HepG2 (cell line): ENCODE data around the gene FRMD5. TPM values are rescaled to one million over a fixed set of nuclear protein-coding genes. Genes with fewer than 3 reads are reported as not detected.

ENCODE experiments used
- ATAC-seq: fragments of 200-7000 bp; cut with Tn5 transposase; 3 replicates; pipeline ENCODE4 v1.9.1; 2020; ENCODE audit warnings: mild to moderate bottlenecking, moderate library complexity
- BruUV-seq: library from RNA; stranded (reverse); fragments of 400-500 nt; replicated peaks from 2 replicates; lab custom pipeline; 2021; lab: Mats Ljungman, UMichigan
- CTCF ChIA-PET: fragments of 300-600 bp; formaldehyde crosslinking; extraction: SDS; loops from one replicate; lab custom pipeline; 2021; ENCODE audit warnings: low total read pairs, inconsistent platforms, low intra/inter-chr PET ratio; lab: Yijun Ruan, JAX
- POLR2A ChIA-PET: fragments of 350-600 bp; sonication (Branson Sonifier 250); formaldehyde crosslinking; loops from one replicate; lab custom pipeline; 2020; ENCODE audit warnings: antibody characterized with exemption, inconsistent platforms; lab: Yijun Ruan, JAX
- DNase-seq: peaks from one replicate; pipeline ENCODE4 v3.0.0-alpha.2; 2015; ENCODE audit warnings: low spot score
- FAIRE-seq: peaks from 3 replicates; lab custom pipeline; 2011; peaks lifted over from hg19 to GRCh38; lab: Jason Lieb, UNC
- H2AFZ ChIP-seq: one replicate; pipeline ENCODE4 v1.6.1; 2011; ENCODE audit warnings: low read length, inconsistent platforms
- H3K27ac ChIP-seq: fragments of 300-600 bp; 3 replicates; pipeline ENCODE4 v1.8.0; 2011; ENCODE audit warnings: mixed run types, mild to moderate bottlenecking, mixed read lengths, low read length, inconsistent platforms; ENCODE audit not compliant: insufficient read depth; ENCODE audit errors: extremely low read length
- H3K27me3 ChIP-seq, 2 experiments: fragments of 200-600 bp in 1 of 2; 2 replicates in 1 of 2; 3 replicates in 1 of 2; pipeline versions ENCODE4 v1.6.0 to v1.8.0; 2011; ENCODE audit warnings: low read length in 2 of 2, mild to moderate bottlenecking in 2 of 2, moderate library complexity in 2 of 2, inconsistent platforms in 1 of 2; ENCODE audit not compliant: insufficient read depth in 2 of 2, control insufficient read depth in 1 of 2
- H3K36me3 ChIP-seq, 2 experiments: fragments of 200-600 bp in 1 of 2; replicated peaks in 1 of 2; 2 replicates in 1 of 2; 3 replicates in 1 of 2; pipeline versions ENCODE4 v1.5.1 to v1.8.0; 2011; ENCODE audit warnings: low read length in 2 of 2, inconsistent platforms in 1 of 2; ENCODE audit not compliant: insufficient read depth in 2 of 2, control insufficient read depth in 1 of 2
- H3K4me1 ChIP-seq: 2 replicates; pipeline ENCODE4 v1.5.1; 2012; ENCODE audit warnings: low read length, inconsistent platforms; ENCODE audit not compliant: insufficient read depth
- H3K4me2 ChIP-seq: 2 replicates; pipeline ENCODE4 v1.6.0; 2011; ENCODE audit warnings: low read depth, low read length, inconsistent platforms
- H3K4me3 ChIP-seq, 3 experiments: fragments of 200-600 bp in 1 of 3; sonication (generic), shearing (Covaris generic) in 1 of 3; replicated peaks in 1 of 3; 2 replicates each; pipeline ENCODE4 v1.5.1; 2011 to 2016; ENCODE audit warnings: low read length in 3 of 3, inconsistent platforms in 2 of 3, low read depth in 2 of 3, mild to moderate bottlenecking in 2 of 3, control low read depth in 1 of 3, mixed read lengths in 1 of 3; ENCODE audit not compliant: insufficient read depth in 1 of 3
- H3K79me2 ChIP-seq: one replicate; pipeline ENCODE4 v1.6.1; 2011; ENCODE audit warnings: low read length, inconsistent platforms; ENCODE audit not compliant: insufficient read depth
- H3K9ac ChIP-seq: 2 replicates; pipeline ENCODE4 v1.6.0; 2011; ENCODE audit warnings: mild to moderate bottlenecking, low read depth, low read length, inconsistent platforms; ENCODE audit not compliant: insufficient read depth
- H3K9me3 ChIP-seq: 2 replicates; pipeline ENCODE4 v1.5.1; 2012; ENCODE audit warnings: mild to moderate bottlenecking, low read length
- H4K20me1 ChIP-seq: 2 replicates; pipeline ENCODE4 v1.6.0; 2011; ENCODE audit warnings: inconsistent platforms, mild to moderate bottlenecking, low read length, moderate library complexity; ENCODE audit not compliant: insufficient read depth
- KLF16 ChIP-seq, 2 experiments: sonication (generic) in 1 of 2; formaldehyde crosslinking in 1 of 2; IDR thresholded peaks; 2 replicates each; pipeline versions ENCODE4 v1.6.1 to v1.8.0; 2016 to 2023; ENCODE audit warnings: missing genetic modification reagents in 2 of 2, missing compliant biosample characterization in 1 of 2
- SYNCRIP ChIP-seq: fragments of 200-400 bp; formaldehyde crosslinking; IDR thresholded peaks from 2 replicates; pipeline ENCODE4 v1.6.1; 2018; ENCODE audit warnings: mild to moderate bottlenecking, low read depth, low read length; ENCODE audit not compliant: insufficient read depth
- TRIM24 ChIP-seq: sonication (generic); formaldehyde crosslinking; IDR thresholded peaks from 2 replicates; pipeline ENCODE4 v1.8.0; 2022; ENCODE audit warnings: mild to moderate bottlenecking, missing genetic modification reagents
- ZBED4 ChIP-seq: sonication (generic); formaldehyde crosslinking; IDR thresholded peaks from 2 replicates; pipeline ENCODE4 v1.4.0; 2020; ENCODE audit warnings: missing genetic modification reagents, borderline replicate concordance
- ZNF180 ChIP-seq: sonication (generic); formaldehyde crosslinking; IDR thresholded peaks from 2 replicates; pipeline ENCODE4 v1.4.0; 2020; ENCODE audit warnings: low read depth, missing genetic modification reagents, borderline replicate concordance
- ZNF251 ChIP-seq: sonication (generic); formaldehyde crosslinking; IDR thresholded peaks from 2 replicates; pipeline ENCODE4 v1.9.0; 2021; ENCODE audit warnings: mild to moderate bottlenecking, missing genetic modification reagents
- ZNF580 ChIP-seq: IDR thresholded peaks from 2 replicates; pipeline ENCODE4 v1.6.1; 2016; ENCODE audit warnings: low read depth, borderline replicate concordance
- WGBS: methylation state at CpG from one replicate; pipeline ENCODE4 v1.1.6; 2017; ENCODE audit warnings: low lambda C conversion rate; 5-methylcytosine and 5-hydroxymethylcytosine counted together
- in situ Hi-C: cut with HindIII; loops from 2 replicates; pipeline ENCODE4 v1.10.0; 2017; ENCODE audit warnings: low pct_unique_long_range_greater_than_20kb; ENCODE audit not compliant: extremely low pct_ligation_motif_present
- intact Hi-C: fragments of 100-400 bp; cut with micrococcal nuclease; formaldehyde crosslinking; loops from one replicate; pipeline ENCODE4 v1.10.0; 2022; ENCODE audit not compliant: unreplicated experiment
- polyA plus RNA-seq, 8 experiments: library from polyadenylated mRNA; depleted of rRNA in 3 of 8; stranded (reverse) in 7 of 8; unstranded in 1 of 8; fragments of >200 nt; fragmentation: Illumina TruSeq in 4 of 8; extraction: Trizol in 4 of 8; gene quantifications; 2 replicates each; pipeline versions ENCODE4 v1.2.1 to v1.2.3, GENCODE V29; 2011 to 2016; ENCODE audit warnings: low read depth in 4 of 8, missing spikeins in 1 of 8, mixed read lengths in 1 of 8; ENCODE audit not compliant: insufficient read depth in 1 of 8
- total RNA-seq, 5 experiments: library from RNA; depleted of rRNA; stranded (reverse); fragments of >200 nt; fragmentation: Illumina TruSeq; extraction: Trizol; gene quantifications; 2 replicates each; pipeline ENCODE4 v1.2.3, GENCODE V29; 2016; ENCODE audit warnings: low read depth in 1 of 5
- TF ChIP-seq, protein P1 (sequence below): sonication (generic); formaldehyde crosslinking; IDR thresholded peaks from 2 replicates; pipeline ENCODE4 v1.4.0; 2020; ENCODE audit warnings: missing genetic modification reagents, borderline replicate concordance

Gene FRMD5
- total and polyA plus RNA-seq, 2 of the 13 experiments (the other 11 are each of a cell fraction or from before 2014, with no cell fraction given), result 0.93 to 1.5 TPM

DNA sequence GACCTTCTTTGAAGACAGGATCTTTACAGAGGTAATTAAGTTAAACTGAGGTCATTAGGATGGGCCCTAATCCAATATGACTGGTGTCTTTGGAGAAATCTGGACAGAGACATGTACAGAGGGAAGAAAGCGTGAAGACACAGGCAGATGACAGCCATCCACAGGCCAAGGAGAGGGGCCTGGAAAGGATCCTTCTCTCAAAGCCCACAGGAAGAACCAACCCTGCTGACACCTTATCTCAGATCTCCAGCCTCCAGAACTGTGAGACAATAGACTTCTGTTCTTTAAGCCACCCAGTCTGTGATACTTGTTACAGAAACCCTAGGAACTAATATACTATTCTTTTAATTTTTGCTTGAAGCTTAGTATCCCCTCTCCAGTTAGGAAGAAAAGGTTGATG, 294.1 kb downstream of the FRMD5 start:
- CTCF ChIA-PET, result no interaction called here
- peaks cover 21% of the 10 kb centered on the region for H3K4me1 ChIP-seq
- no peaks in the 10 kb centered on the region for H3K79me2 ChIP-seq
- in situ Hi-C loops (loop anchor here (5.0 to 10.0 kb wide), 2 partner anchors 166 to 314 kb away; no protein-coding TSS in a partner anchor), intact Hi-C loops (loop anchor here (5.0 kb wide), 1 partner anchor 601 kb away; no protein-coding TSS in a partner anchor)
- POLR2A ChIA-PET, result no interaction called here
- no peak overlapping the region for H3K4me3 ChIP-seq
- H3K27ac ChIP-seq, result no peak overlapping the region
- ATAC-seq, result no peak
- no peak overlapping the region for H3K4me2 ChIP-seq
- no peaks in the 10 kb centered on the region for H4K20me1 ChIP-seq
- H3K9me3 ChIP-seq, result no peaks in the 10 kb centered on the region
- H3K27me3 ChIP-seq, result no peaks in the 10 kb centered on the region
- TF ChIP-seq, protein P1, sequence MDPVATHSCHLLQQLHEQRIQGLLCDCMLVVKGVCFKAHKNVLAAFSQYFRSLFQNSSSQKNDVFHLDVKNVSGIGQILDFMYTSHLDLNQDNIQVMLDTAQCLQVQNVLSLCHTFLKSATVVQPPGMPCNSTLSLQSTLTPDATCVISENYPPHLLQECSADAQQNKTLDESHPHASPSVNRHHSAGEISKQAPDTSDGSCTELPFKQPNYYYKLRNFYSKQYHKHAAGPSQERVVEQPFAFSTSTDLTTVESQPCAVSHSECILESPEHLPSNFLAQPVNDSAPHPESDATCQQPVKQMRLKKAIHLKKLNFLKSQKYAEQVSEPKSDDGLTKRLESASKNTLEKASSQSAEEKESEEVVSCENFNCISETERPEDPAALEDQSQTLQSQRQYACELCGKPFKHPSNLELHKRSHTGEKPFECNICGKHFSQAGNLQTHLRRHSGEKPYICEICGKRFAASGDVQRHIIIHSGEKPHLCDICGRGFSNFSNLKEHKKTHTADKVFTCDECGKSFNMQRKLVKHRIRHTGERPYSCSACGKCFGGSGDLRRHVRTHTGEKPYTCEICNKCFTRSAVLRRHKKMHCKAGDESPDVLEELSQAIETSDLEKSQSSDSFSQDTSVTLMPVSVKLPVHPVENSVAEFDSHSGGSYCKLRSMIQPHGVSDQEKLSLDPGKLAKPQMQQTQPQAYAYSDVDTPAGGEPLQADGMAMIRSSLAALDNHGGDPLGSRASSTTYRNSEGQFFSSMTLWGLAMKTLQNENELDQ, result no peak
- TF ChIP-seq ZNF580 (no peak), ZBED4 (no peak), SYNCRIP (no peak), ZNF180 (CRISPR knock-in tag) (no peak), ZNF251 (CRISPR knock-in tag) (no peak), TRIM24 (CRISPR knock-in tag) (no peak), KLF16 (CRISPR knock-in tag; IDR thresholded peaks at IDR 0.05) (no peak)
- no peak overlapping the region for H2AFZ ChIP-seq
- no peak for FAIRE-seq
- 85% methylated on average over 1 of the region's 1 CpG for WGBS
- no peaks in the 10 kb centered on the region for H3K36me3 ChIP-seq
- no peak overlapping the region for H3K9ac ChIP-seq
- no peak for DNase-seq
- BruUV-seq, result no TSS peak
